ENCODE data around the gene CDC14A. TPM values are rescaled to one million over a fixed set of nuclear protein-coding genes. Genes with fewer than 3 reads are reported as not detected.
A peak's percentile ranks its signal among the peaks of the same experiment; 100 is the strongest.

Gene CDC14A
- total RNA-seq, 2 donors from 2014 or later: 9.6 to 16.8 TPM

- intact Hi-C loops (cut with DNase I): loop anchor here (10.0 kb wide), 3 partner anchors 82 to 218 kb away; partner anchors contain the start of genes DBT, SASS6 and TRMT13
- no peaks in the 10 kb centered on the region for H3K9me3 ChIP-seq
- peak overlapping the region; percentile 88 for H3K27ac ChIP-seq
- H3K36me3 ChIP-seq: no peaks in the 10 kb centered on the region
- peak; percentile 57 for DNase-seq
- peak overlapping the region; percentile 81 for H3K4me3 ChIP-seq
- H3K27me3 ChIP-seq: no peaks in the 10 kb centered on the region
- no peaks in the 10 kb centered on the region for H3K4me1 ChIP-seq
- peak overlapping the region; percentile 76 to 78 for H3K9ac ChIP-seq (ENCODE audit: low read depth in 2 of 2, low read length in 2 of 2)
- TF ChIP-seq CTCF (IDR thresholded peaks at IDR 0.05): no peak
Measured at GRCh38 chr1:100353071-100353801, 930 bp downstream of the CDC14A start.

- no peaks in the 10 kb centered on the region for H3K9me3 ChIP-seq
- H3K4me1 ChIP-seq: no peaks in the 10 kb centered on the region
- peak overlapping the region in 1 of 2 donors; percentile 76 for H3K9ac ChIP-seq (ENCODE audit: low read depth in 2 of 2, low read length in 2 of 2)
- no peaks in the 10 kb centered on the region for H3K27me3 ChIP-seq
- H3K4me3 ChIP-seq: peak overlapping the region; percentile 81
- intact Hi-C loops (cut with DNase I): loop anchor here (10.0 kb wide), 3 partner anchors 81 to 219 kb away; partner anchors contain the start of genes DBT, SASS6 and TRMT13
- no peak overlapping the region for H3K27ac ChIP-seq
- no peak for TF ChIP-seq CTCF (IDR thresholded peaks at IDR 0.05)
- no peak for DNase-seq
- H3K36me3 ChIP-seq: no peaks in the 10 kb centered on the region
Measured at GRCh38 chr1:100353988-100354387, 1.7 kb downstream of the CDC14A start.

GRCh38 chr1:100354971-100355394 is 2.7 kb downstream of the CDC14A start:
- no peaks in the 10 kb centered on the region for H3K36me3 ChIP-seq
- H3K27me3 ChIP-seq: no peaks in the 10 kb centered on the region
- intact Hi-C loops (cut with DNase I): loop anchor here (10.0 kb wide), 3 partner anchors 80 to 220 kb away; partner anchors contain the start of genes DBT, SASS6 and TRMT13
- no peak overlapping the region for H3K4me3 ChIP-seq
- no peaks in the 10 kb centered on the region for H3K9me3 ChIP-seq
- H3K27ac ChIP-seq: no peak overlapping the region
- no peak for TF ChIP-seq CTCF (IDR thresholded peaks at IDR 0.05)
- no peaks in the 10 kb centered on the region for H3K4me1 ChIP-seq
- peak; percentile 25 for DNase-seq
- H3K9ac ChIP-seq (ENCODE audit: low read depth in 2 of 2, low read length in 2 of 2): no peak overlapping the region

- no peaks in the 10 kb centered on the region for H3K9me3 ChIP-seq
- TF ChIP-seq CTCF (IDR thresholded peaks at IDR 0.05): no peak
Measured at GRCh38 chr1:100358210-100358609, 5.9 kb downstream of the CDC14A start.

GRCh38 chr1:100359139-100359538 is 6.8 kb downstream of the CDC14A start:
- Histone ChIP-seq H3K27ac (no peak overlapping the region), H3K4me1 (no peaks in the 10 kb centered on the region), H3K9me3 (no peaks in the 10 kb centered on the region), H3K27me3 (no peaks in the 10 kb centered on the region), H3K36me3 (no peaks in the 10 kb centered on the region), H3K9ac (ENCODE audit: low read depth in 2 of 2, low read length in 2 of 2) (no peak overlapping the region), H3K4me3 (no peak overlapping the region)
- intact Hi-C loops (cut with DNase I): loop anchor here (10.0 kb wide), 3 partner anchors 76 to 224 kb away; partner anchors contain the start of genes DBT, SASS6 and TRMT13
- no peak for TF ChIP-seq CTCF (IDR thresholded peaks at IDR 0.05)
- no peak for DNase-seq

More at GRCh38 chr1:100358210-100358609, 5.9 kb downstream of the CDC14A start:
- Histone ChIP-seq H3K27me3 (no peaks in the 10 kb centered on the region), H3K9ac (ENCODE audit: low read depth in 2 of 2, low read length in 2 of 2) (no peak overlapping the region), H3K27ac (no peak overlapping the region), H3K36me3 (no peaks in the 10 kb centered on the region), H3K4me1 (no peaks in the 10 kb centered on the region), H3K4me3 (no peak overlapping the region)
- intact Hi-C loops (cut with DNase I): loop anchor here (10.0 kb wide), 3 partner anchors 77 to 223 kb away; partner anchors contain the start of genes DBT, SASS6 and TRMT13
- no peak for DNase-seq

All from colonic mucosa (tissue), 4 donors.